HG03571 (cell line): ENCODE data around the gene PLIN5.

Experiments
- ATAC-seq: cut with Tn5 transposase; IDR thresholded peaks from one replicate; pipeline ENCODE4 v1.9.1; 2021; ENCODE audit not compliant: unreplicated experiment

Gene PLIN5

GRCh38 chr19:4534836-4535658 lies at the start of gene PLIN5:
Gene PLIN5 (minus strand): TSS chr19:4535224. CDS start chr19:4534074, 1,150 bp downstream.
- ATAC-seq = no peak

GRCh38 chr19:4583961-4584669 lies 49.1 kb upstream of the PLIN5 start:
- ATAC-seq = no peak

- ATAC-seq = no peak
Observed at GRCh38 chr19:4582980-4583842, 48.2 kb upstream of the PLIN5 start.

GRCh38 chr19:4581666-4582553 lies 46.9 kb upstream of the PLIN5 start:
- no peak for ATAC-seq

- ATAC-seq = no peak
Observed at GRCh38 chr19:4580961-4581665, 46.1 kb upstream of the PLIN5 start.

GRCh38 chr19:4580021-4580901 lies 45.2 kb upstream of the PLIN5 start:
- no peak for ATAC-seq

- ATAC-seq = no peak
Observed at GRCh38 chr19:4579389-4579788, 44.4 kb upstream of the PLIN5 start.

- ATAC-seq = no peak
Observed at GRCh38 chr19:4578552-4579248, 43.7 kb upstream of the PLIN5 start.

- ATAC-seq = no peak
Observed at GRCh38 chr19:4577020-4577782, 42.2 kb upstream of the PLIN5 start.

- ATAC-seq = no peak
Observed at GRCh38 chr19:4576016-4576933, 41.3 kb upstream of the PLIN5 start.

GRCh38 chr19:4575267-4576015 lies 40.4 kb upstream of the PLIN5 start:
- no peak for ATAC-seq

- ATAC-seq = no peak
Observed at GRCh38 chr19:4573682-4574081, 38.7 kb upstream of the PLIN5 start.

- ATAC-seq = no peak
Observed at GRCh38 chr19:4571305-4571917, 36.4 kb upstream of the PLIN5 start.

GRCh38 chr19:4570916-4571304 lies 35.9 kb upstream of the PLIN5 start:
- no peak for ATAC-seq

- no peak for ATAC-seq
Observed at GRCh38 chr19:4570402-4570801, 35.4 kb upstream of the PLIN5 start.
